IMR-90 (cell line): Measurements from ENCODE around the gene SLF1. TPM values are rescaled to one million over a fixed set of nuclear protein-coding genes. Genes with fewer than 3 reads are reported as not detected.

ENCODE experiments used
- ATAC-seq: fragments of 200-7000 bp; cut with Tn5 transposase; 2 replicates; pipeline ENCODE4 v1.9.1; 2020; ENCODE audit warnings: low read depth, mild to moderate bottlenecking, moderate library complexity
- BruUV-seq: library from RNA; stranded (reverse); fragments of 400-500 nt; replicated peaks from 2 replicates; lab custom pipeline; 2021; lab: Mats Ljungman, UMichigan
- CTCF ChIA-PET: fragments of 300-600 bp; formaldehyde crosslinking; extraction: SDS; loops from one replicate; lab custom pipeline; 2021; ENCODE audit warnings: antibody characterized with exemption; lab: Yijun Ruan, JAX
- POLR2A ChIA-PET: fragments of 300-600 bp; sonication (Branson Sonifier 250); formaldehyde crosslinking; loops from one replicate; lab custom pipeline; 2022; ENCODE audit warnings: antibody characterized with exemption; ENCODE audit not compliant: unreplicated experiment; lab: Charles Lee
- DNase-seq: peaks from one replicate; pipeline ENCODE4 v3.0.0; 2013
- H2AFZ ChIP-seq: replicated peaks from 2 replicates; pipeline ENCODE3; 2013; ENCODE audit warnings: low read length, mild to moderate bottlenecking; ENCODE audit not compliant: poor library complexity
- H2AK5ac ChIP-seq: 2 replicates; pipeline ENCODE4 v1.6.1; 2013; ENCODE audit warnings: low read depth, low read length, inconsistent platforms
- H2AK9ac ChIP-seq: replicated peaks from 2 replicates; pipeline ENCODE3; 2013; ENCODE audit warnings: mild to moderate bottlenecking, low read depth, low read length, moderate library complexity; ENCODE audit not compliant: poor library complexity
- H2BK120ac ChIP-seq: 2 replicates; pipeline ENCODE4 v1.6.1; 2013; ENCODE audit warnings: low read depth, low read length, inconsistent platforms
- H2BK15ac ChIP-seq: 3 replicates; pipeline ENCODE4 v1.6.1; 2013; ENCODE audit warnings: low read depth, low read length, inconsistent platforms
- H2BK20ac ChIP-seq: 2 replicates; pipeline ENCODE4 v1.6.1; 2013; ENCODE audit warnings: low read depth, mild to moderate bottlenecking, inconsistent platforms, low read length, moderate library complexity
- H2BK5ac ChIP-seq: 2 replicates; pipeline ENCODE4 v1.6.1; 2013; ENCODE audit warnings: mild to moderate bottlenecking, low read depth, low read length, inconsistent platforms; ENCODE audit not compliant: poor library complexity, severe bottlenecking
- H3K14ac ChIP-seq: replicated peaks from 2 replicates; pipeline ENCODE4 v1.6.1; 2013; ENCODE audit warnings: low read depth, low read length, inconsistent platforms
- H3K18ac ChIP-seq: 2 replicates; pipeline ENCODE4 v1.6.1; 2013; ENCODE audit warnings: low read depth, low read length, control low read depth
- H3K23ac ChIP-seq: 2 replicates; pipeline ENCODE4 v1.6.1; 2013; ENCODE audit warnings: low read depth, low read length, inconsistent platforms
- H3K27ac ChIP-seq: 2 replicates; pipeline ENCODE4 v1.5.1; 2013; ENCODE audit warnings: mild to moderate bottlenecking, control low read depth, low read length; ENCODE audit not compliant: insufficient read depth
- H3K27me3 ChIP-seq: 2 replicates; pipeline ENCODE4 v1.6.1; 2013; ENCODE audit warnings: low read length; ENCODE audit not compliant: control insufficient read depth, insufficient read depth
- H3K36me3 ChIP-seq: 2 replicates; pipeline ENCODE4 v1.6.1; 2013; ENCODE audit warnings: low read length, mixed read lengths; ENCODE audit not compliant: control insufficient read depth, insufficient read depth
- H3K4ac ChIP-seq: 2 replicates; pipeline ENCODE4 v1.6.1; 2013; ENCODE audit warnings: low read depth, low read length, inconsistent platforms
- H3K4me1 ChIP-seq: 2 replicates; pipeline ENCODE4 v1.6.1; 2013; ENCODE audit warnings: low read length, mixed read lengths; ENCODE audit not compliant: control insufficient read depth, insufficient read depth
- H3K4me2 ChIP-seq: 2 replicates; pipeline ENCODE4 v1.6.1; 2013; ENCODE audit warnings: low read depth, mild to moderate bottlenecking, control low read depth, low read length, moderate library complexity
- H3K4me3 ChIP-seq: 2 replicates; pipeline ENCODE4 v1.5.1; 2013; ENCODE audit warnings: low read depth, mild to moderate bottlenecking, control low read depth, low read length, moderate library complexity; ENCODE audit not compliant: insufficient read depth
- H3K56ac ChIP-seq: 2 replicates; pipeline ENCODE4 v1.6.1; 2013; ENCODE audit warnings: low read length, inconsistent platforms; ENCODE audit not compliant: insufficient read depth; ENCODE audit errors: extremely low read depth
- H3K79me1 ChIP-seq, 2 experiments: 2 replicates each; pipeline ENCODE4 v1.6.1; 2013; ENCODE audit warnings: low read length in 2 of 2, inconsistent platforms in 1 of 2, low read depth in 1 of 2
- H3K9ac ChIP-seq: 2 replicates; pipeline ENCODE4 v1.6.1; 2013; ENCODE audit warnings: low read depth, low read length, control low read depth
- H3K9me1 ChIP-seq: 2 replicates; pipeline ENCODE4 v1.6.1; 2013; ENCODE audit warnings: low read length, inconsistent platforms; ENCODE audit not compliant: insufficient read depth
- H3K9me3 ChIP-seq: 2 replicates; pipeline ENCODE4 v1.6.1; 2013; ENCODE audit warnings: low read length; ENCODE audit not compliant: control insufficient read depth, insufficient read depth
- H4K20me1 ChIP-seq: 2 replicates; pipeline ENCODE4 v1.6.1; 2013; ENCODE audit warnings: low read length, inconsistent platforms; ENCODE audit not compliant: insufficient read depth
- H4K5ac ChIP-seq: 2 replicates; pipeline ENCODE4 v1.6.1; 2013; ENCODE audit warnings: mild to moderate bottlenecking, low read depth, low read length, control low read depth
- H4K8ac ChIP-seq, 2 experiments: 2 replicates each; pipeline ENCODE4 v1.6.1; 2013; ENCODE audit warnings: low read depth in 2 of 2, low read length in 2 of 2, control low read depth in 1 of 2, inconsistent platforms in 1 of 2
- H4K91ac ChIP-seq: 2 replicates; pipeline ENCODE4 v1.6.1; 2013; ENCODE audit warnings: low read depth, low read length, inconsistent platforms; ENCODE audit not compliant: insufficient read depth
- CHD1 ChIP-seq: IDR thresholded peaks from 2 replicates; pipeline ENCODE4 v1.6.1; 2012; ENCODE audit warnings: low read depth, low read length, improper control_type of control experiment
- MXI1 ChIP-seq: IDR thresholded peaks from 2 replicates; pipeline ENCODE4 v1.6.1; 2012; ENCODE audit warnings: low read depth, mild to moderate bottlenecking, low read length, moderate library complexity, borderline replicate concordance
- POLR2A ChIP-seq: IDR thresholded peaks from 2 replicates; pipeline ENCODE4 v1.6.1; 2012; ENCODE audit warnings: mild to moderate bottlenecking, low read depth, low read length
- SMC3 ChIP-seq: fragments of 150-350 bp; IDR thresholded peaks from 2 replicates; pipeline ENCODE4 v1.6.1; 2016; ENCODE audit warnings: low read depth, mild to moderate bottlenecking, antibody characterized with exemption, low read length, moderate library complexity
- USF2 ChIP-seq: fragments of 150-350 bp; IDR thresholded peaks from 2 replicates; pipeline ENCODE4 v1.6.1; 2017; ENCODE audit warnings: mild to moderate bottlenecking, antibody characterized with exemption, low read length, low read depth
- WGBS, 2 experiments: methylation state at CpG; one replicate each; pipeline versions ENCODE4 v1.1.5 to v1.1.7; 2013; ENCODE audit warnings: missing lambda C conversion rate in 2 of 2; ENCODE audit not compliant: insufficient read length in 1 of 2; ENCODE audit errors: extremely low coverage in 2 of 2; 5-methylcytosine and 5-hydroxymethylcytosine counted together
- dilution Hi-C: fragments of 300-500 bp; cut with HindIII; formaldehyde crosslinking; loops from one replicate; pipeline ENCODE4 v1.14.3; 2018; ENCODE audit warnings: low sequenced_read_pairs; ENCODE audit not compliant: unreplicated experiment
- in situ Hi-C: fragments of 300-500 bp; cut with MboI; formaldehyde crosslinking; loops from 3 replicates; pipeline ENCODE4 v1.14.3; 2019; ENCODE audit warnings: low sequenced_read_pairs, inconsistent platforms, mixed read lengths
- intact Hi-C: fragments of 100-400 bp; cut with micrococcal nuclease; formaldehyde crosslinking; loops from 2 replicates; pipeline ENCODE4 v1.10.0; 2022
- polyA plus RNA-seq, 3 experiments: library from polyadenylated mRNA; depleted of rRNA; stranded (reverse); fragments of >200 nt; gene quantifications; 2 replicates each; pipeline ENCODE4 v1.2.3, GENCODE V29; 2012; ENCODE audit warnings: low replicate concordance in 1 of 3
- total RNA-seq: library from RNA; depleted of rRNA; stranded (reverse); fragments of >200 nt; gene quantifications from 2 replicates; pipeline ENCODE4 v1.2.3, GENCODE V29; 2012

Gene SLF1
- total and polyA plus RNA-seq, 2 of the 4 experiments (the other 2 are of a cell fraction): 1.9 to 3.4 TPM

DNA sequence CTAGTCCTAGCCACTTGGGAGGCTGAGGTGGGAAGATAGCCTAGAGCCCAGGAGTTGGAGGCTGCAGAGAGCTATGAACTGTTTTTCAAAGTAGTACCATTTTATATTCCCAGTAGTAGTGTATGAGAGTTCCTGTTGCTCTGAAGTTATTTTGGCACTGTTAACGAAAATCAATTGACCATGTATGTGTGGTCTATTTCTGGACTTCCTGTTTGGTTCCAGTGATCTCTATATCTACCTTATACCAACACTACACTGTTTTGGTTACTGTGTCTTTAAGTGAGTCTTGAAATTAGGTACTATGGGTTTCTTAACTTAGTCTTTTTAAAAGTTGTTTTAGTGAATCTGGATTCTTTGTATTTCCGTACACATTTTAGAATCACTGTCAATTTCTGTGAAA, 13.6 kb downstream of the SLF1 start:
- intact Hi-C loops: no loop called here
- Histone ChIP-seq H3K56ac (no peak overlapping the region), H3K27me3 (no peaks in the 10 kb centered on the region), H3K14ac (no peak overlapping the region), H4K91ac (no peak overlapping the region), H3K4me1 (no peaks in the 10 kb centered on the region), H4K20me1 (no peaks in the 10 kb centered on the region), H3K36me3 (peaks cover 2% of the 10 kb centered on the region), H3K4me2 (no peak overlapping the region), H3K18ac (no peak overlapping the region), H2AK5ac (no peak overlapping the region), H3K27ac (no peak overlapping the region), H4K8ac (no peak overlapping the region), H3K9me3 (peaks cover 4% of the 10 kb centered on the region; the same call in 1 of the 2 replicates), H3K79me1 (peaks cover 5 to 7% of the 10 kb centered on the region in 2 experiments; a peak in 1 of 4 replicates), H2AFZ (no peak overlapping the region), H3K9ac (no peak overlapping the region), H2AK9ac (no peak overlapping the region), H3K9me1 (no peaks in the 10 kb centered on the region), H3K4me3 (no peak overlapping the region), H2BK15ac (no peak overlapping the region), H4K5ac (no peak overlapping the region), H2BK5ac (no peak overlapping the region), H2BK20ac (no peak overlapping the region), H3K23ac (no peak overlapping the region), H2BK120ac (no peak overlapping the region), H3K4ac (no peak overlapping the region)
- dilution Hi-C loops: no loop called here
- no peak for ATAC-seq
- POLR2A ChIA-PET: no interaction called here
- CTCF ChIA-PET: no interaction called here
- in situ Hi-C loops: no loop called here
- DNase-seq: no peak
- no TSS peak for BruUV-seq
- no CpG with 5 or more reads among the region's 2 CpGs for WGBS, 2 experiments
- no peak for TF ChIP-seq SMC3
- TF ChIP-seq USF2: no peak
- no peak for TF ChIP-seq CHD1
- TF ChIP-seq POLR2A: no peak
- no peak for TF ChIP-seq MXI1
